Esophagus squamous epithelium (tissue), 4 donors: Measurements from ENCODE around the gene FILIP1L.

Experiments used
- CTCF ChIP-seq, 6 experiments: fragments of 450-650 bp in 4 of 6; fragments of 200-600 bp in 2 of 6; sonication (generic) in 2 of 6; IDR thresholded peaks; one replicate each; pipeline ENCODE4 v1.5.1; 2016 to 2019; ENCODE audit warnings: antibody characterized with exemption in 6 of 6, mild to moderate bottlenecking in 4 of 6, moderate library complexity in 4 of 6
- POLR2A ChIP-seq, 4 donors: fragments of 450-650 bp; IDR thresholded peaks; one replicate each; pipeline ENCODE4 v1.6.1; 2017; ENCODE audit warnings: antibody characterized with exemption in 4 of 4, mild to moderate bottlenecking in 4 of 4, moderate library complexity in 3 of 4

GRCh38 chr3:100023595-100023994 is 90.7 kb downstream of the FILIP1L start:
- no peak for TF ChIP-seq CTCF (IDR thresholded peaks at IDR 0.05)
- TF ChIP-seq POLR2A (IDR thresholded peaks at IDR 0.05), result no peak
